ENCODE measurements around the gene SMS. TPM values are rescaled to one million over a fixed set of nuclear protein-coding genes. Genes with fewer than 3 reads are reported as not detected.

The SMS gene
- total and polyA plus RNA-seq, 2 of the 13 experiments (the other 11 are each of a cell fraction or from before 2014, with no cell fraction given), result 40.5 to 91.9 TPM

DNA sequence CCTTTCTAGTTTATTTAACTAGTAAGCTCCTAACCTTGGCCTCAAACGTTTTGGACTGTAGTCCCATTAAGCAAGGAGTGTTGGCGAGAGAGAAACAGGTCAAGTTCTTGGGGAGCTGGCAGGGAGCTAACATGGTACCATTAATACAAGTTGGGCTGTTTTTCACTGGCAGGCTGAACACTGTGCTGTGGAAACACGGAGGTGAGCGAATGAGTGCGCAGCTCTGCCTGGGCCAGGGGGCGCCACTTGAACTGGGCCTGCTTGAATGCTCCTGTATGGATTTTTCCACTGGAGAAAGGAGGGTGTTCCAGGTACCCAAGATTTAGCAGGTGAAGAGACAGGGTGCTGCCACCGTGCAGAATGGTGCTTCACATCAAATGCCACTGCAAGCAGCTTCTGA lies 7.4 kb upstream of the SMS start:
- CTCF ChIA-PET (ENCODE audit: low intra/inter-chr PET ratio, low total read pairs), result no interaction called here
- in situ Hi-C loops (cut with HindIII; ENCODE audit: extremely low pct_ligation_motif_present, low pct_unique_long_range_greater_than_20kb), result no loop called here
- no peak for FAIRE-seq

More for the DNA sequence above, 7.4 kb upstream of the SMS start:
- Histone ChIP-seq H3K4me2 (ENCODE audit: low read depth, low read length) (no peak overlapping the region), H4K20me1 (ENCODE audit: insufficient read depth, low read length) (no peaks in the 10 kb centered on the region), H3K9ac (ENCODE audit: insufficient read depth, low read depth, low read length) (no peak overlapping the region), H3K27ac (ENCODE audit: extremely low read length, insufficient read depth, low read length) (no peak overlapping the region), H3K9me3 (ENCODE audit: low read length) (no peaks in the 10 kb centered on the region), H3K79me2 (ENCODE audit: insufficient read depth, low read length) (no peaks in the 10 kb centered on the region), H3K36me3 (replicated peaks in 1 of 2; ENCODE audit: control insufficient read depth in 1 of 2, insufficient read depth in 2 of 2, low read length in 2 of 2) (no peaks in the 10 kb centered on the region), H3K27me3 (ENCODE audit: control insufficient read depth in 1 of 2, insufficient read depth in 2 of 2, low read length in 2 of 2) (no peaks in the 10 kb centered on the region), H3K4me3 (replicated peaks in 1 of 3; ENCODE audit: insufficient read depth in 1 of 3, low read depth in 2 of 3, low read length in 3 of 3) (no peak overlapping the region), H2AFZ (ENCODE audit: low read length) (no peak overlapping the region), H3K4me1 (ENCODE audit: insufficient read depth, low read length) (peaks cover 10% of the 10 kb centered on the region; the same call in 1 of the 2 replicates)
- POLR2A ChIA-PET, result no interaction called here
- intact Hi-C loops (cut with micrococcal nuclease; ENCODE audit: unreplicated experiment), result no loop called here
- BruUV-seq (replicated peaks), result no TSS peak
- DNase-seq (ENCODE audit: low spot score), result no peak
- WGBS (ENCODE audit: low lambda C conversion rate), result 46% methylated on average over 2 of the region's 7 CpGs
- no peak; the same call in 2 of the 3 replicates for ATAC-seq
- TF ChIP-seq ZNF441 (CRISPR knock-in tag; IDR thresholded peaks at IDR 0.05; ENCODE audit: borderline replicate concordance), result no peak
- TF ChIP-seq, protein P1, sequence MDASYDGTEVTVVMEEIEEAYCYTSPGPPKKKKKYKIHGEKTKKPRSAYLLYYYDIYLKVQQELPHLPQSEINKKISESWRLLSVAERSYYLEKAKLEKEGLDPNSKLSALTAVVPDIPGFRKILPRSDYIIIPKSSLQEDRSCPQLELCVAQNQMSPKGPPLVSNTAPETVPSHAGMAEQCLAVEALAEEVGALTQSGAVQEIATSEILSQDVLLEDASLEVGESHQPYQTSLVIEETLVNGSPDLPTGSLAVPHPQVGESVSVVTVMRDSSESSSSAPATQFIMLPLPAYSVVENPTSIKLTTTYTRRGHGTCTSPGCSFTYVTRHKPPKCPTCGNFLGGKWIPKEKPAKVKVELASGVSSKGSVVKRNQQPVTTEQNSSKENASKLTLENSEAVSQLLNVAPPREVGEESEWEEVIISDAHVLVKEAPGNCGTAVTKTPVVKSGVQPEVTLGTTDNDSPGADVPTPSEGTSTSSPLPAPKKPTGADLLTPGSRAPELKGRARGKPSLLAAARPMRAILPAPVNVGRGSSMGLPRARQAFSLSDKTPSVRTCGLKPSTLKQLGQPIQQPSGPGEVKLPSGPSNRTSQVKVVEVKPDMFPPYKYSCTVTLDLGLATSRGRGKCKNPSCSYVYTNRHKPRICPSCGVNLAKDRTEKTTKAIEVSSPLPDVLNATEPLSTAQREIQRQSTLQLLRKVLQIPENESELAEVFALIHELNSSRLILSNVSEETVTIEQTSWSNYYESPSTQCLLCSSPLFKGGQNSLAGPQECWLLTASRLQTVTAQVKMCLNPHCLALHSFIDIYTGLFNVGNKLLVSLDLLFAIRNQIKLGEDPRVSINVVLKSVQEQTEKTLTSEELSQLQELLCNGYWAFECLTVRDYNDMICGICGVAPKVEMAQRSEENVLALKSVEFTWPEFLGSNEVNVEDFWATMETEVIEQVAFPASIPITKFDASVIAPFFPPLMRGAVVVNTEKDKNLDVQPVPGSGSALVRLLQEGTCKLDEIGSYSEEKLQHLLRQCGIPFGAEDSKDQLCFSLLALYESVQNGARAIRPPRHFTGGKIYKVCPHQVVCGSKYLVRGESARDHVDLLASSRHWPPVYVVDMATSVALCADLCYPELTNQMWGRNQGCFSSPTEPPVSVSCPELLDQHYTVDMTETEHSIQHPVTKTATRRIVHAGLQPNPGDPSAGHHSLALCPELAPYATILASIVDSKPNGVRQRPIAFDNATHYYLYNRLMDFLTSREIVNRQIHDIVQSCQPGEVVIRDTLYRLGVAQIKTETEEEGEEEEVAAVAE (CRISPR knock-in tag; IDR thresholded peaks at IDR 0.05; ENCODE audit: borderline replicate concordance), result no peak
- no peak for TF ChIP-seq MTA3 (CRISPR knock-in tag; IDR thresholded peaks at IDR 0.05)
- TF ChIP-seq, protein P2, sequence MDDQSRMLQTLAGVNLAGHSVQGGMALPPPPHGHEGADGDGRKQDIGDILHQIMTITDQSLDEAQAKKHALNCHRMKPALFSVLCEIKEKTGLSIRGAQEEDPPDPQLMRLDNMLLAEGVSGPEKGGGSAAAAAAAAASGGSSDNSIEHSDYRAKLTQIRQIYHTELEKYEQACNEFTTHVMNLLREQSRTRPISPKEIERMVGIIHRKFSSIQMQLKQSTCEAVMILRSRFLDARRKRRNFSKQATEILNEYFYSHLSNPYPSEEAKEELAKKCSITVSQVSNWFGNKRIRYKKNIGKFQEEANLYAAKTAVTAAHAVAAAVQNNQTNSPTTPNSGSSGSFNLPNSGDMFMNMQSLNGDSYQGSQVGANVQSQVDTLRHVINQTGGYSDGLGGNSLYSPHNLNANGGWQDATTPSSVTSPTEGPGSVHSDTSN (CRISPR knock-in tag; IDR thresholded peaks at IDR 0.05; ENCODE audit: borderline replicate concordance), result no peak
- TF ChIP-seq, protein P3, sequence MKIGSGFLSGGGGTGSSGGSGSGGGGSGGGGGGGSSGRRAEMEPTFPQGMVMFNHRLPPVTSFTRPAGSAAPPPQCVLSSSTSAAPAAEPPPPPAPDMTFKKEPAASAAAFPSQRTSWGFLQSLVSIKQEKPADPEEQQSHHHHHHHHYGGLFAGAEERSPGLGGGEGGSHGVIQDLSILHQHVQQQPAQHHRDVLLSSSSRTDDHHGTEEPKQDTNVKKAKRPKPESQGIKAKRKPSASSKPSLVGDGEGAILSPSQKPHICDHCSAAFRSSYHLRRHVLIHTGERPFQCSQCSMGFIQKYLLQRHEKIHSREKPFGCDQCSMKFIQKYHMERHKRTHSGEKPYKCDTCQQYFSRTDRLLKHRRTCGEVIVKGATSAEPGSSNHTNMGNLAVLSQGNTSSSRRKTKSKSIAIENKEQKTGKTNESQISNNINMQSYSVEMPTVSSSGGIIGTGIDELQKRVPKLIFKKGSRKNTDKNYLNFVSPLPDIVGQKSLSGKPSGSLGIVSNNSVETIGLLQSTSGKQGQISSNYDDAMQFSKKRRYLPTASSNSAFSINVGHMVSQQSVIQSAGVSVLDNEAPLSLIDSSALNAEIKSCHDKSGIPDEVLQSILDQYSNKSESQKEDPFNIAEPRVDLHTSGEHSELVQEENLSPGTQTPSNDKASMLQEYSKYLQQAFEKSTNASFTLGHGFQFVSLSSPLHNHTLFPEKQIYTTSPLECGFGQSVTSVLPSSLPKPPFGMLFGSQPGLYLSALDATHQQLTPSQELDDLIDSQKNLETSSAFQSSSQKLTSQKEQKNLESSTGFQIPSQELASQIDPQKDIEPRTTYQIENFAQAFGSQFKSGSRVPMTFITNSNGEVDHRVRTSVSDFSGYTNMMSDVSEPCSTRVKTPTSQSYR (CRISPR knock-in tag; IDR thresholded peaks at IDR 0.05; ENCODE audit: borderline replicate concordance), result no peak
- no peak for TF ChIP-seq ZNF790 (CRISPR knock-in tag; IDR thresholded peaks at IDR 0.05; ENCODE audit: borderline replicate concordance)
- TF ChIP-seq TEAD3 (CRISPR knock-in tag; optimal IDR thresholded peaks at IDR 0.05; ENCODE audit: borderline replicate concordance), result no peak
- no peak for TF ChIP-seq SMAD3 (CRISPR knock-in tag; IDR thresholded peaks at IDR 0.05)

Measured in HepG2 (cell line).